Naive B cell (primary cell): Measurements from ENCODE around the gene CALCOCO1. TPM values are rescaled to one million over a fixed set of nuclear protein-coding genes. Genes with fewer than 3 reads are reported as not detected.

Experiments
- polyA plus RNA-seq, 6 donors: library from polyadenylated mRNA; unstranded; fragments of 300-500 nt; fragmentation: Illumina TruSeq; gene quantifications; one replicate each; pipeline ENCODE4 v1.2.3, GENCODE V29; 2021; ENCODE audit warnings: low read depth in 6 of 6

CALCOCO1 gene
- polyA plus RNA-seq, 6 donors from 2014 or later, result 65.8 to 93.2 (median 78.8) TPM

Other genes starting within 250 kb of the CALCOCO1 start
- gene MAP3K12, start 228.0 kb downstream of the CALCOCO1 start, polyA plus RNA-seq, result 1 to 10 TPM in 4 of 6 donors, under 1 TPM in 1, not detected in 1; 1.00 to 1.8 (median 1.4) TPM
- 10 to 100 TPM; 14.8 to 29.0 (median 18.5) TPM for gene TARBP2, start 226.2 kb downstream of the CALCOCO1 start, polyA plus RNA-seq
- gene NPFF, start 220.0 kb downstream of the CALCOCO1 start, polyA plus RNA-seq, result not detected
- gene ATF7, start 101.1 kb downstream of the CALCOCO1 start, polyA plus RNA-seq, result 10 to 100 TPM; 12.2 to 18.7 (median 16.2) TPM
- gene ATP5MC2, start 51.4 kb downstream of the CALCOCO1 start, polyA plus RNA-seq, result 100 to 1,000 TPM; 491 to 654 (median 582) TPM
- not detected for gene CISTR, start 24.5 kb upstream of the CALCOCO1 start, polyA plus RNA-seq
- gene HOXC13, start 211.4 kb upstream of the CALCOCO1 start, polyA plus RNA-seq, result not detected
- gene HOXC12, start 227.5 kb upstream of the CALCOCO1 start, polyA plus RNA-seq, result not detected
- not detected for gene HOXC11, start 245.7 kb upstream of the CALCOCO1 start, polyA plus RNA-seq
- not detected for gene HOTAIR, start 247.5 kb upstream of the CALCOCO1 start, polyA plus RNA-seq